Colonic mucosa (tissue), 4 donors: Measurements from ENCODE around the gene CRTAC1. TPM values are rescaled to one million over a fixed set of nuclear protein-coding genes. Genes with fewer than 3 reads are reported as not detected.

Source experiments
- DNase-seq: peaks from one replicate; pipeline ENCODE4 v3.0.0-alpha.2; 2020
- H3K27ac ChIP-seq: fragments of 200-600 bp; one replicate; pipeline ENCODE4 v1.8.0; 2021
- H3K27me3 ChIP-seq: fragments of 200-600 bp; one replicate; pipeline ENCODE4 v1.8.0; 2021
- H3K36me3 ChIP-seq: fragments of 200-600 bp; one replicate; pipeline ENCODE4 v1.8.0; 2021
- H3K4me1 ChIP-seq: fragments of 200-600 bp; one replicate; pipeline ENCODE4 v1.8.0; 2021; ENCODE audit warnings: mild to moderate bottlenecking
- H3K4me3 ChIP-seq: fragments of 200-600 bp; one replicate; pipeline ENCODE4 v1.8.0; 2021
- H3K9ac ChIP-seq, 2 donors: one replicate each; pipeline ENCODE4 v1.7.0; 2013; ENCODE audit warnings: control low read depth in 2 of 2, low read depth in 2 of 2, low read length in 2 of 2
- H3K9me3 ChIP-seq: fragments of 200-600 bp; one replicate; pipeline ENCODE4 v1.8.0; 2021
- CTCF ChIP-seq: fragments of 200-600 bp; IDR thresholded peaks from one replicate; pipeline ENCODE4 v1.8.0; 2022; ENCODE audit warnings: antibody characterized with exemption, mild to moderate bottlenecking
- intact Hi-C: fragments of 100-400 bp; cut with DNase I; formaldehyde crosslinking; loops from one replicate; pipeline ENCODE4 v1.14.1; 2022
- total RNA-seq, 2 donors: library from RNA; stranded (reverse); fragmentation: NEBNext Ultra II Directional in 1 of 2; extraction: Animal tissue kit (Norgen Biotek cat#: 25700) in 1 of 2; gene quantifications; one replicate each; pipeline ENCODE4 v1.2.1, GENCODE V29; 2021
- donor health status: healthy.
- donor health status: DM: no; HTN: no; CAD: no.
- donor health status: DM: no; HTN: no; CAD: no.

The CRTAC1 gene
- total RNA-seq, 2 donors from 2014 or later: 0.17 to 1.4 TPM

GRCh38 chr10:98030991-98031431 lies 590 bp upstream of the CRTAC1 start:
- Histone ChIP-seq H3K9ac (peak overlapping the region in 1 of 2 donors; percentile 50), H3K27me3 (peaks cover 35% of the 10 kb centered on the region), H3K9me3 (no peaks in the 10 kb centered on the region), H3K27ac (no peak overlapping the region), H3K4me1 (peaks cover 7% of the 10 kb centered on the region), H3K4me3 (no peak overlapping the region), H3K36me3 (no peaks in the 10 kb centered on the region)
- TF ChIP-seq CTCF: no peak
- intact Hi-C loops: no loop called here
- no peak for DNase-seq

GRCh38 chr10:98029149-98030092 lies 1.0 kb downstream of the CRTAC1 start:
- no peak for TF ChIP-seq CTCF
- intact Hi-C loops: no loop called here
- H3K9ac ChIP-seq: no peak overlapping the region
- no peaks in the 10 kb centered on the region for H3K36me3 ChIP-seq
- no peaks in the 10 kb centered on the region for H3K9me3 ChIP-seq
- no peak overlapping the region for H3K27ac ChIP-seq
- H3K4me3 ChIP-seq: peak overlapping the region; percentile 23
- no peak for DNase-seq
- peaks cover 35% of the 10 kb centered on the region for H3K27me3 ChIP-seq
- H3K4me1 ChIP-seq: peaks cover 7% of the 10 kb centered on the region

- Histone ChIP-seq H3K4me1 (peaks cover 7% of the 10 kb centered on the region), H3K4me3 (no peak overlapping the region), H3K27me3 (peaks cover 35% of the 10 kb centered on the region), H3K9me3 (no peaks in the 10 kb centered on the region), H3K9ac (no peak overlapping the region), H3K27ac (no peak overlapping the region), H3K36me3 (no peaks in the 10 kb centered on the region)
- DNase-seq: peak; percentile 61
- intact Hi-C loops: no loop called here
- peak; percentile 72 for TF ChIP-seq CTCF
Measured at GRCh38 chr10:98028168-98028770, 2.2 kb downstream of the CRTAC1 start.

- DNase-seq: no peak
- intact Hi-C loops: no loop called here
- TF ChIP-seq CTCF: no peak
- H3K27ac ChIP-seq: no peak overlapping the region
- H3K4me1 ChIP-seq: no peaks in the 10 kb centered on the region
- H3K27me3 ChIP-seq: peaks cover 1% of the 10 kb centered on the region
- no peak overlapping the region for H3K9ac ChIP-seq
- H3K4me3 ChIP-seq: no peak overlapping the region
- no peaks in the 10 kb centered on the region for H3K9me3 ChIP-seq
- no peaks in the 10 kb centered on the region for H3K36me3 ChIP-seq
Measured at GRCh38 chr10:98023024-98023423, 7.4 kb downstream of the CRTAC1 start.

- DNase-seq: no peak
Measured at GRCh38 chr10:98020784-98021183, 9.6 kb downstream of the CRTAC1 start.

More at GRCh38 chr10:98020784-98021183, 9.6 kb downstream of the CRTAC1 start:
- no peaks in the 10 kb centered on the region for H3K9me3 ChIP-seq
- H3K36me3 ChIP-seq: no peaks in the 10 kb centered on the region
- no peaks in the 10 kb centered on the region for H3K27me3 ChIP-seq
- no peak overlapping the region for H3K9ac ChIP-seq
- H3K27ac ChIP-seq: no peak overlapping the region
- H3K4me1 ChIP-seq: no peaks in the 10 kb centered on the region
- H3K4me3 ChIP-seq: no peak overlapping the region
- intact Hi-C loops: no loop called here
- no peak for TF ChIP-seq CTCF
